ENCODE measurements around the gene ZNF599. TPM values are rescaled to one million over a fixed set of nuclear protein-coding genes. Genes with fewer than 3 reads are reported as not detected.

The ZNF599 gene
- total and polyA plus RNA-seq, 12 donors: 2.6 to 5.0 (median 3.5) TPM

GRCh38 chr19:34767951-34768350, 5.1 kb downstream of the ZNF599 start:
- H3K9me3 ChIP-seq: peaks cover 0 to 63% (median 14%) of the 10 kb centered on the region in 11 donors
- TF ChIP-seq, protein P1, sequence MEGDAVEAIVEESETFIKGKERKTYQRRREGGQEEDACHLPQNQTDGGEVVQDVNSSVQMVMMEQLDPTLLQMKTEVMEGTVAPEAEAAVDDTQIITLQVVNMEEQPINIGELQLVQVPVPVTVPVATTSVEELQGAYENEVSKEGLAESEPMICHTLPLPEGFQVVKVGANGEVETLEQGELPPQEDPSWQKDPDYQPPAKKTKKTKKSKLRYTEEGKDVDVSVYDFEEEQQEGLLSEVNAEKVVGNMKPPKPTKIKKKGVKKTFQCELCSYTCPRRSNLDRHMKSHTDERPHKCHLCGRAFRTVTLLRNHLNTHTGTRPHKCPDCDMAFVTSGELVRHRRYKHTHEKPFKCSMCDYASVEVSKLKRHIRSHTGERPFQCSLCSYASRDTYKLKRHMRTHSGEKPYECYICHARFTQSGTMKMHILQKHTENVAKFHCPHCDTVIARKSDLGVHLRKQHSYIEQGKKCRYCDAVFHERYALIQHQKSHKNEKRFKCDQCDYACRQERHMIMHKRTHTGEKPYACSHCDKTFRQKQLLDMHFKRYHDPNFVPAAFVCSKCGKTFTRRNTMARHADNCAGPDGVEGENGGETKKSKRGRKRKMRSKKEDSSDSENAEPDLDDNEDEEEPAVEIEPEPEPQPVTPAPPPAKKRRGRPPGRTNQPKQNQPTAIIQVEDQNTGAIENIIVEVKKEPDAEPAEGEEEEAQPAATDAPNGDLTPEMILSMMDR (IDR thresholded peaks at IDR 0.05): no peak
- H3K27ac ChIP-seq: no peak overlapping the region
- ATAC-seq (no peak), DNase-seq (no peak)
- intact Hi-C loops (cut with DNase I): no loop called here
- no peaks in the 10 kb centered on the region for H3K27me3 ChIP-seq
- H3K4me1 ChIP-seq: peaks cover 0 to 14% (median 8%) of the 10 kb centered on the region in 9 donors
- H3K4me3 ChIP-seq: no peak overlapping the region
- WGBS, 2 donors: 95 to 98% methylated on average over 3 of the region's 3 CpGs
- peaks cover 0 to 78% (median 65%) of the 10 kb centered on the region in 9 donors for H3K36me3 ChIP-seq

DNA sequence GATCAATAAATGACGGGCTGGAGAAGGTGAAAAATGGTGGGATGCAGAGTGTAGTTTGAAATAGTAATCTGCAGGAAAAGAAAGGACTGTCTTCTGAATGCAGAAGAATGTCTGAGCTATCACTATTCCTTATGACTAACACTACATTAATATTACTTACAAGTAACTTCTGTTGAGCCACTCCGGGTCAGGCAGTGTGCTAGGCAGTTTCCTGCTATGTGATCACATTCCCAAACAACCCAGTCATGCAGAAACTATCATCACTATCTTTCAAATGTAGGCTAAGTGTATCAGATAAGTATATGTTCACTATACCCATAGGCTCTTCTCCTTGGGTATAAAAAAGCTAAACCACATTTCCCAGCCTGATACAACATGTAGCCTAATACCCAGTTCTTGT, 6.6 kb downstream of the ZNF599 start:
- Histone ChIP-seq H3K4me3 (no peak overlapping the region), H3K36me3 (peaks cover 0 to 94% (median 80%) of the 10 kb centered on the region in 9 donors), H3K27ac (no peak overlapping the region), H3K4me1 (peaks cover 0 to 2% (median 0%) of the 10 kb centered on the region in 9 donors), H3K9me3 (peaks cover 0 to 78% (median 28%) of the 10 kb centered on the region in 11 donors), H3K27me3 (no peaks in the 10 kb centered on the region)
- 95 to 98% methylated on average over 2 of the region's 2 CpGs for WGBS, 2 donors
- TF ChIP-seq, protein P1 (IDR thresholded peaks at IDR 0.05): no peak
- ATAC-seq (no peak), DNase-seq (no peak)
- intact Hi-C loops (cut with DNase I): no loop called here

DNA sequence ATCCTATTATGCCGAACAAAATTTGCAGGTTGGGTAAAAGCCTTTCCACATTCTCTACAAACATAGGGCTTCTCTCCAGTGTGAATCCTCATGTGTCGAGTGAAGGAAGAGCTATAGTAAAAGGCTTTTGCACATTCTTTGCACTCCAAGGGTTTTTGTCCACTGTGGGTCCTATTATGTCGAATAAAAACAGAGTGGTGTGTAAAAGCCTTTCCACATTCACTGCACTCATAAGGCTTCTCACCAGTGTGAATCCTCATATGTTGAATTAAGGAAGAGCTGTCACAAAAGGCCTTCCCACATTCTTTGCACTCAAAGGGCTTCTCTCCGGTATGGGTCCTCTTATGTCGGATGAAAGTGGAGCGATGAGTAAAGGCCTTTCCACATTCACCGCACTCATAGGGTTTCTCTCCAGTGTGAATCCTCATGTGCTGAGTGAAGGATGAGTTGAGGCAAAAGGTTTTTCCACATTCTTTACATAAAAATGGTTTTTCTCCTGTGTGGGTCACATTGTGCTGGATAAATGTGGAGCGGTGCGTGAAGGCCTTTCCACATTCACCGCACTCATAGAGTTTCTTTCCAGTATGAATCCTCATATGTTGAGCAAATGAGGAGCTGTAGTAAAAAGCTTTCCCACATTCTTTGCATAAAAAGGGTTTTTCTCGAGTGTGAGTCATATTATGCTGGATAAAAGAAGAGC, 13.6 kb downstream of the ZNF599 start:
- TF ChIP-seq, protein P1 (IDR thresholded peaks at IDR 0.05): no peak
- ATAC-seq: no peak
- 98 to 99% methylated on average over 11 of the region's 11 CpGs for WGBS, 2 donors
- no peak overlapping the region for H3K27ac ChIP-seq
- intact Hi-C loops (cut with DNase I): no loop called here
- no peaks in the 10 kb centered on the region for H3K27me3 ChIP-seq
- DNase-seq: no peak
- H3K9me3 ChIP-seq: peaks cover 7 to 100% (median 94%) of the 10 kb centered on the region in 11 donors
- H3K36me3 ChIP-seq: peaks cover 0 to 99% (median 54%) of the 10 kb centered on the region in 9 donors
- H3K4me1 ChIP-seq: no peaks in the 10 kb centered on the region
- no peak overlapping the region for H3K4me3 ChIP-seq

DNA sequence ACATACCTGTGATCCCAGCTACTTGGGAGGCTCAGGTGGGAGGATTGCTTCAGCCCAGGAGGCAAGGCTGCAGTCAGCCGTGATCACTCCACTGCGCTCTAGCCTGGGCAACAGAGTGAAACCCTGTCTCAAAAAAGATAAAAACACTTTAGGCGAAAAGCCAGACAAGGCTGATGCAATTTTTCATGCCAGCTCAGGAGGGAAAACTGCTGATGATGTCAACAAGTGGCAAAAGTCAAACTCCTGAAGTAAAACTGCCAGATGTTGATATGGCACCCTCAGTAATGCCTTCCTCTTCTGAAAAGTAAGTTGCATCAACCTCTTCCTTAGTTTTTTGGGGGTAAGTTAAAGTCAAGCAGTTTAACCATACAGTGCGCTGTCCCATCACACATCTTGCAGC, 15.6 kb downstream of the ZNF599 start:
- no peaks in the 10 kb centered on the region for H3K27me3 ChIP-seq
- WGBS, 2 donors: 97% methylated on average over 4 of the region's 4 CpGs
- intact Hi-C loops (cut with DNase I): no loop called here
- no peak overlapping the region for H3K4me3 ChIP-seq
- peaks cover 7 to 100% (median 82%) of the 10 kb centered on the region in 11 donors for H3K9me3 ChIP-seq
- H3K4me1 ChIP-seq: no peaks in the 10 kb centered on the region
- ATAC-seq (no peak), DNase-seq (no peak)
- TF ChIP-seq, protein P1 (IDR thresholded peaks at IDR 0.05): no peak
- no peak overlapping the region for H3K27ac ChIP-seq
- H3K36me3 ChIP-seq: peaks cover 0 to 99% (median 41%) of the 10 kb centered on the region in 9 donors

Measured in heart right ventricle (tissue), 16 donors.